ENCODE results near the gene SHOX. TPM values are rescaled to one million over a fixed set of nuclear protein-coding genes. Genes with fewer than 3 reads are reported as not detected.

The SHOX gene
- total RNA-seq, 1 donor = 13.4 TPM

GRCh38 chrX:630007-630611 is 482 bp upstream of the SHOX start:
- peak overlapping the region; percentile 60 for H3K4me3 ChIP-seq (ENCODE audit: insufficient read depth, low read length)
- H2AFZ ChIP-seq (ENCODE audit: low read length) = no peak overlapping the region

GRCh38 chrX:631802-632365 is 1.3 kb downstream of the SHOX start:
- peak; percentile 69 for DNase-seq (ENCODE audit: insufficient read length, low spot score, missing footprints)
- Histone ChIP-seq H3K27ac (ENCODE audit: low read depth, low read length) (no peak overlapping the region), H3K9me3 (ENCODE audit: low read depth, low read length) (no peaks in the 10 kb centered on the region), H2AFZ (ENCODE audit: low read length) (no peak overlapping the region), H3K4me2 (ENCODE audit: insufficient read depth, low read length) (no peak overlapping the region), H3K4me1 (ENCODE audit: insufficient read depth, low read length) (no peaks in the 10 kb centered on the region), H3K4me3 (ENCODE audit: insufficient read depth, low read length) (peak overlapping the region; percentile 54), H3K36me3 (ENCODE audit: insufficient read depth, low read length) (no peaks in the 10 kb centered on the region), H4K20me1 (ENCODE audit: insufficient read depth, low read length) (no peaks in the 10 kb centered on the region), H3K27me3 (ENCODE audit: insufficient read depth, low read length) (peaks cover 28% of the 10 kb centered on the region), H3K79me2 (ENCODE audit: insufficient read depth, low read length) (no peaks in the 10 kb centered on the region)
- TF ChIP-seq CTCF (IDR thresholded peaks at IDR 0.05; ENCODE audit: extremely low read depth, low read depth, low read length) = no peak

More at GRCh38 chrX:630007-630611, 482 bp upstream of the SHOX start:
- Histone ChIP-seq H3K27ac (ENCODE audit: low read depth, low read length) (no peak overlapping the region), H3K4me1 (ENCODE audit: insufficient read depth, low read length) (no peaks in the 10 kb centered on the region), H3K9me3 (ENCODE audit: low read depth, low read length) (no peaks in the 10 kb centered on the region), H3K36me3 (ENCODE audit: insufficient read depth, low read length) (no peaks in the 10 kb centered on the region), H3K79me2 (ENCODE audit: insufficient read depth, low read length) (no peaks in the 10 kb centered on the region), H3K27me3 (ENCODE audit: insufficient read depth, low read length) (peaks cover 26% of the 10 kb centered on the region), H4K20me1 (ENCODE audit: insufficient read depth, low read length) (no peaks in the 10 kb centered on the region), H3K4me2 (ENCODE audit: insufficient read depth, low read length) (no peak overlapping the region)
- no peak for DNase-seq (ENCODE audit: insufficient read length, low spot score, missing footprints)
- no peak for TF ChIP-seq CTCF (IDR thresholded peaks at IDR 0.05; ENCODE audit: extremely low read depth, low read depth, low read length)

GRCh38 chrX:632366-633042 is 1.9 kb downstream of the SHOX start:
- Histone ChIP-seq H3K36me3 (ENCODE audit: insufficient read depth, low read length) (no peaks in the 10 kb centered on the region), H3K27me3 (ENCODE audit: insufficient read depth, low read length) (peaks cover 28% of the 10 kb centered on the region), H3K4me2 (ENCODE audit: insufficient read depth, low read length) (no peak overlapping the region), H4K20me1 (ENCODE audit: insufficient read depth, low read length) (no peaks in the 10 kb centered on the region), H3K27ac (ENCODE audit: low read depth, low read length) (no peak overlapping the region), H3K4me3 (ENCODE audit: insufficient read depth, low read length) (peak overlapping the region; percentile 54), H3K4me1 (ENCODE audit: insufficient read depth, low read length) (no peaks in the 10 kb centered on the region), H3K79me2 (ENCODE audit: insufficient read depth, low read length) (no peaks in the 10 kb centered on the region), H2AFZ (ENCODE audit: low read length) (no peak overlapping the region), H3K9me3 (ENCODE audit: low read depth, low read length) (no peaks in the 10 kb centered on the region)
- TF ChIP-seq CTCF (IDR thresholded peaks at IDR 0.05; ENCODE audit: extremely low read depth, low read depth, low read length) = no peak
- peak; percentile 71 for DNase-seq (ENCODE audit: insufficient read length, low spot score, missing footprints)
